NCI-H69 (cell line): ENCODE data around the gene FYB1.

Experiments
- DNase-seq: peaks from one replicate; lab custom pipeline; 2025; lab: John Stamatoyannopoulos, UW

FYB1 gene

GRCh38 chr5:39160576-39161213 lies 58.7 kb downstream of the FYB1 start:
- DNase-seq: no peak

GRCh38 chr5:39159811-39160490 lies 59.4 kb downstream of the FYB1 start:
- no peak for DNase-seq

- no peak for DNase-seq
Observed at GRCh38 chr5:39158786-39159185, 60.6 kb downstream of the FYB1 start.

- DNase-seq: no peak
Observed at GRCh38 chr5:39158127-39158593, 61.2 kb downstream of the FYB1 start.

- DNase-seq: no peak
Observed at GRCh38 chr5:39157701-39158100, 61.7 kb downstream of the FYB1 start.

- DNase-seq: no peak
Observed at GRCh38 chr5:39156082-39156481, 63.3 kb downstream of the FYB1 start.

GRCh38 chr5:39151745-39152144 lies 67.6 kb downstream of the FYB1 start:
- no peak for DNase-seq

GRCh38 chr5:39149966-39150365 lies 69.4 kb downstream of the FYB1 start:
- no peak for DNase-seq

GRCh38 chr5:39148983-39149534 lies 70.3 kb downstream of the FYB1 start:
- DNase-seq: no peak

- DNase-seq: no peak
Observed at GRCh38 chr5:39146831-39147540, 72.4 kb downstream of the FYB1 start.

GRCh38 chr5:39143151-39143860 lies 76.1 kb downstream of the FYB1 start:
- no peak for DNase-seq

GRCh38 chr5:39140558-39141168 lies 78.7 kb downstream of the FYB1 start:
- no peak for DNase-seq

GRCh38 chr5:39138892-39139291 lies 80.5 kb downstream of the FYB1 start:
- no peak for DNase-seq

- DNase-seq: peak; percentile 3
Observed at GRCh38 chr5:39137819-39138451, 81.4 kb downstream of the FYB1 start.

- DNase-seq: no peak
Observed at GRCh38 chr5:39137391-39137790, 82.0 kb downstream of the FYB1 start.

- no peak for DNase-seq
Observed at GRCh38 chr5:39132792-39133191, 86.6 kb downstream of the FYB1 start.

GRCh38 chr5:39132128-39132447 lies 87.3 kb downstream of the FYB1 start:
- no peak for DNase-seq

GRCh38 chr5:39131210-39132127 lies 87.9 kb downstream of the FYB1 start:
- no peak for DNase-seq

- no peak for DNase-seq
Observed at GRCh38 chr5:39130716-39131115, 88.6 kb downstream of the FYB1 start.

GRCh38 chr5:39121922-39122321 lies 97.4 kb downstream of the FYB1 start:
- no peak for DNase-seq
